Liver (tissue), 9 donors: ENCODE measurements around the gene ACCSL. TPM values are rescaled to one million over a fixed set of nuclear protein-coding genes. Genes with fewer than 3 reads are reported as not detected.

Source experiments
- DNase-seq: peaks from one replicate; pipeline ENCODE4 v3.0.0-alpha.2; 2017; ENCODE audit warnings: low spot score
- H3K27ac ChIP-seq, 2 donors: one replicate each; pipeline ENCODE4 v1.7.0; 2013; ENCODE audit warnings: inconsistent platforms in 2 of 2, low read length in 2 of 2, control low read depth in 1 of 2, low read depth in 1 of 2, mild to moderate bottlenecking in 1 of 2
- H3K27me3 ChIP-seq, 4 donors: one replicate each; pipeline versions ENCODE4 v1.6.1 to v1.7.0; 2013; ENCODE audit warnings: low read length in 3 of 4, inconsistent platforms in 1 of 4, mild to moderate bottlenecking in 1 of 4, moderate library complexity in 1 of 4; ENCODE audit not compliant: control insufficient read depth in 4 of 4, insufficient read depth in 4 of 4
- H3K36me3 ChIP-seq, 4 donors: one replicate each; pipeline versions ENCODE4 v1.6.1 to v1.7.0; 2013; ENCODE audit warnings: low read length in 3 of 4, mild to moderate bottlenecking in 3 of 4, low read depth in 1 of 4, moderate library complexity in 1 of 4; ENCODE audit not compliant: control insufficient read depth in 4 of 4, insufficient read depth in 3 of 4
- H3K4me1 ChIP-seq, 4 donors: one replicate each; pipeline versions ENCODE4 v1.6.1 to v1.7.0; 2013; ENCODE audit warnings: low read length in 3 of 4, mild to moderate bottlenecking in 3 of 4, moderate library complexity in 1 of 4; ENCODE audit not compliant: control insufficient read depth in 4 of 4, insufficient read depth in 4 of 4
- H3K4me3 ChIP-seq, 3 donors: one replicate each; pipeline versions ENCODE4 v1.6.1 to v1.7.0; 2013; ENCODE audit warnings: low read length in 3 of 3, control low read depth in 1 of 3, low read depth in 1 of 3, mild to moderate bottlenecking in 1 of 3
- H3K9ac ChIP-seq, 2 donors: one replicate each; pipeline ENCODE4 v1.7.0; 2013; ENCODE audit warnings: low read length in 2 of 2, mild to moderate bottlenecking in 2 of 2, moderate library complexity in 2 of 2, control low read depth in 1 of 2, low read depth in 1 of 2
- H3K9me3 ChIP-seq, 4 donors: one replicate each; pipeline versions ENCODE4 v1.6.1 to v1.7.0; 2013; ENCODE audit warnings: low read length in 3 of 4; ENCODE audit not compliant: control insufficient read depth in 4 of 4
- ATF3 ChIP-seq: IDR thresholded peaks from 2 replicates; pipeline ENCODE4 v1.6.1; 2016; ENCODE audit warnings: antibody characterized with exemption
- CTCF ChIP-seq: fragments of 150-350 bp; IDR thresholded peaks from 2 replicates; pipeline ENCODE4 v1.5.1; 2017; ENCODE audit warnings: improper control_type of control experiment, low read depth, low read length; ENCODE audit not compliant: missing input control
- EGR1 ChIP-seq, 2 donors: IDR thresholded peaks; 2 replicates each; pipeline ENCODE4 v1.6.1; 2016 to 2018; ENCODE audit warnings: antibody characterized with exemption in 2 of 2, low read depth in 2 of 2
- FOXA1 ChIP-seq: IDR thresholded peaks from 2 replicates; pipeline ENCODE4 v1.6.1; 2016; ENCODE audit warnings: antibody characterized with exemption
- FOXA2 ChIP-seq: IDR thresholded peaks from 2 replicates; pipeline ENCODE4 v1.6.1; 2016; ENCODE audit warnings: antibody characterized with exemption
- GABPA ChIP-seq, 2 donors: IDR thresholded peaks in 1 of 2; conservative IDR thresholded peaks in 1 of 2; 2 replicates each; pipeline ENCODE4 v1.6.1; 2016; ENCODE audit warnings: antibody characterized with exemption in 2 of 2, mild to moderate bottlenecking in 1 of 2, moderate library complexity in 1 of 2
- HNF4A ChIP-seq, 2 donors: conservative IDR thresholded peaks; 2 replicates each; pipeline ENCODE4 v1.6.1; 2016; ENCODE audit warnings: antibody characterized with exemption in 2 of 2, mild to moderate bottlenecking in 2 of 2
- HNF4G ChIP-seq: IDR thresholded peaks from 2 replicates; pipeline ENCODE4 v1.6.1; 2016; ENCODE audit warnings: antibody characterized with exemption
- JUND ChIP-seq, 2 donors: IDR thresholded peaks; 2 replicates each; pipeline ENCODE4 v1.6.1; 2016; ENCODE audit warnings: antibody characterized with exemption in 2 of 2
- NR2F2 ChIP-seq: IDR thresholded peaks from 2 replicates; pipeline ENCODE4 v1.6.1; 2016; ENCODE audit warnings: antibody characterized with exemption
- RAD21 ChIP-seq, 2 donors: IDR thresholded peaks; 2 replicates each; pipeline ENCODE4 v1.6.1; 2016; ENCODE audit warnings: antibody characterized with exemption in 2 of 2, mild to moderate bottlenecking in 2 of 2
- RXRA ChIP-seq, 2 donors: IDR thresholded peaks; 2 replicates each; pipeline ENCODE4 v1.6.1; 2017 to 2018; ENCODE audit warnings: antibody characterized with exemption in 2 of 2, mild to moderate bottlenecking in 1 of 2
- SP1 ChIP-seq: IDR thresholded peaks from 2 replicates; pipeline ENCODE4 v1.6.1; 2018; ENCODE audit warnings: antibody characterized with exemption, mild to moderate bottlenecking
- TAF1 ChIP-seq: conservative IDR thresholded peaks from 2 replicates; pipeline ENCODE4 v1.6.1; 2016; ENCODE audit warnings: antibody characterized with exemption, mild to moderate bottlenecking
- YY1 ChIP-seq: IDR thresholded peaks from 2 replicates; pipeline ENCODE4 v1.6.1; 2016; ENCODE audit warnings: antibody characterized with exemption, mild to moderate bottlenecking
- WGBS: extraction: QIAGEN DNeasy Blood & Tissue Kit; methylation state at CpG from one replicate; pipeline ENCODE4 v1.1.7; 2013; 5-methylcytosine and 5-hydroxymethylcytosine counted together
- polyA plus RNA-seq, 2 donors: library from polyadenylated mRNA; stranded (reverse) in 1 of 2; unstranded in 1 of 2; fragments of 200-250 nt in 1 of 2; fragments of >200 nt in 1 of 2; fragmentation: Nextera tagmentation in 1 of 2; extraction: Ambion mirVana in 1 of 2; gene quantifications; one replicate each; pipeline versions ENCODE4 v1.2.1 to v1.2.3, GENCODE V29; 2013 to 2015
- total RNA-seq, 2 donors: library from RNA; depleted of rRNA; stranded (reverse); fragments of >200 nt; gene quantifications; one replicate each; pipeline ENCODE4 v1.2.3, GENCODE V29; 2014
- TF ChIP-seq, protein P1 (sequence below): IDR thresholded peaks from 2 replicates; pipeline ENCODE4 v1.6.1; 2016; ENCODE audit warnings: antibody characterized with exemption
- TF ChIP-seq, protein P2 (sequence below): IDR thresholded peaks from 2 replicates; pipeline ENCODE4 v1.6.1; 2016; ENCODE audit warnings: antibody characterized with exemption
- TF ChIP-seq, protein P3 (sequence below): IDR thresholded peaks from 2 replicates; pipeline ENCODE4 v1.6.1; 2016; ENCODE audit warnings: antibody characterized with exemption, mild to moderate bottlenecking
- donor health status: healthy.
- donor health status: healthy.
- donor health status: healthy.
- donor health status: healthy.
- donor health status: healthy.

ACCSL gene
- total and polyA plus RNA-seq, 4 donors, result 0.09 TPM; not detected in 3

DNA sequence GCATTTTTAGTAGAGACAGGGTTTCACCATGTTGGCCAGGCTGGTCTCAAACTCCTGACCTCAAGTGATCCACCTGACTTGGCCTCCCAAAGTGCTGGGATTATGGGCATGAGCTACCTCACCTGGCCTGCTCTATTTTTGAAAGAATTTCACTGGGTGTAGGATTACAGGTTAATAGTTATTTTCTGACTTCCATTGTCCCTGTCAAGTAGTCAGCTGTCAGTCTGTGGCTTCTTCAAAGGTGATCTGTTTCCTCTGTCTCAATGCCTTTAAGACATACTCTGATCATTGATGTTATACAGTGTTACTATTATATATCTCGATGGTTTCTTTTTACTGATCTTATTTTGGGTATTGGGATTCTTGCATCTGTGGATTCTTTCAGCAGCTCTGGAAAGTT lies 37.5 kb downstream of the ACCSL start:
- TF ChIP-seq CTCF, result no peak
- no peak for TF ChIP-seq TAF1
- no peak for TF ChIP-seq NR2F2
- TF ChIP-seq GABPA (IDR thresholded peaks at IDR 0.05 in 1 of 2, conservative IDR thresholded peaks at IDR 0.05 in 1 of 2), result no peak
- no peak for TF ChIP-seq YY1
- TF ChIP-seq, protein P1, sequence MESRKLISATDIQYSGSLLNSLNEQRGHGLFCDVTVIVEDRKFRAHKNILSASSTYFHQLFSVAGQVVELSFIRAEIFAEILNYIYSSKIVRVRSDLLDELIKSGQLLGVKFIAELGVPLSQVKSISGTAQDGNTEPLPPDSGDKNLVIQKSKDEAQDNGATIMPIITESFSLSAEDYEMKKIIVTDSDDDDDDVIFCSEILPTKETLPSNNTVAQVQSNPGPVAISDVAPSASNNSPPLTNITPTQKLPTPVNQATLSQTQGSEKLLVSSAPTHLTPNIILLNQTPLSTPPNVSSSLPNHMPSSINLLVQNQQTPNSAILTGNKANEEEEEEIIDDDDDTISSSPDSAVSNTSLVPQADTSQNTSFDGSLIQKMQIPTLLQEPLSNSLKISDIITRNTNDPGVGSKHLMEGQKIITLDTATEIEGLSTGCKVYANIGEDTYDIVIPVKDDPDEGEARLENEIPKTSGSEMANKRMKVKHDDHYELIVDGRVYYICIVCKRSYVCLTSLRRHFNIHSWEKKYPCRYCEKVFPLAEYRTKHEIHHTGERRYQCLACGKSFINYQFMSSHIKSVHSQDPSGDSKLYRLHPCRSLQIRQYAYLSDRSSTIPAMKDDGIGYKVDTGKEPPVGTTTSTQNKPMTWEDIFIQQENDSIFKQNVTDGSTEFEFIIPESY, result no peak
- TF ChIP-seq RAD21 (IDR thresholded peaks at IDR 0.05), result no peak
- TF ChIP-seq, protein P2, sequence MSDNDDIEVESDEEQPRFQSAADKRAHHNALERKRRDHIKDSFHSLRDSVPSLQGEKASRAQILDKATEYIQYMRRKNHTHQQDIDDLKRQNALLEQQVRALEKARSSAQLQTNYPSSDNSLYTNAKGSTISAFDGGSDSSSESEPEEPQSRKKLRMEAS, result no peak
- TF ChIP-seq HNF4A (conservative IDR thresholded peaks at IDR 0.05), result no peak
- TF ChIP-seq SP1, result no peak
- no peak for TF ChIP-seq FOXA1
- TF ChIP-seq HNF4G, result no peak
- TF ChIP-seq ATF3, result no peak
- TF ChIP-seq, protein P3, sequence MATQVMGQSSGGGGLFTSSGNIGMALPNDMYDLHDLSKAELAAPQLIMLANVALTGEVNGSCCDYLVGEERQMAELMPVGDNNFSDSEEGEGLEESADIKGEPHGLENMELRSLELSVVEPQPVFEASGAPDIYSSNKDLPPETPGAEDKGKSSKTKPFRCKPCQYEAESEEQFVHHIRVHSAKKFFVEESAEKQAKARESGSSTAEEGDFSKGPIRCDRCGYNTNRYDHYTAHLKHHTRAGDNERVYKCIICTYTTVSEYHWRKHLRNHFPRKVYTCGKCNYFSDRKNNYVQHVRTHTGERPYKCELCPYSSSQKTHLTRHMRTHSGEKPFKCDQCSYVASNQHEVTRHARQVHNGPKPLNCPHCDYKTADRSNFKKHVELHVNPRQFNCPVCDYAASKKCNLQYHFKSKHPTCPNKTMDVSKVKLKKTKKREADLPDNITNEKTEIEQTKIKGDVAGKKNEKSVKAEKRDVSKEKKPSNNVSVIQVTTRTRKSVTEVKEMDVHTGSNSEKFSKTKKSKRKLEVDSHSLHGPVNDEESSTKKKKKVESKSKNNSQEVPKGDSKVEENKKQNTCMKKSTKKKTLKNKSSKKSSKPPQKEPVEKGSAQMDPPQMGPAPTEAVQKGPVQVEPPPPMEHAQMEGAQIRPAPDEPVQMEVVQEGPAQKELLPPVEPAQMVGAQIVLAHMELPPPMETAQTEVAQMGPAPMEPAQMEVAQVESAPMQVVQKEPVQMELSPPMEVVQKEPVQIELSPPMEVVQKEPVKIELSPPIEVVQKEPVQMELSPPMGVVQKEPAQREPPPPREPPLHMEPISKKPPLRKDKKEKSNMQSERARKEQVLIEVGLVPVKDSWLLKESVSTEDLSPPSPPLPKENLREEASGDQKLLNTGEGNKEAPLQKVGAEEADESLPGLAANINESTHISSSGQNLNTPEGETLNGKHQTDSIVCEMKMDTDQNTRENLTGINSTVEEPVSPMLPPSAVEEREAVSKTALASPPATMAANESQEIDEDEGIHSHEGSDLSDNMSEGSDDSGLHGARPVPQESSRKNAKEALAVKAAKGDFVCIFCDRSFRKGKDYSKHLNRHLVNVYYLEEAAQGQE, result no peak
- TF ChIP-seq EGR1 (IDR thresholded peaks at IDR 0.05; ENCODE audit: low read depth in 2 of 2), result no peak
- TF ChIP-seq JUND (IDR thresholded peaks at IDR 0.05), result no peak
- no peak for TF ChIP-seq FOXA2
- no peak for TF ChIP-seq RXRA (IDR thresholded peaks at IDR 0.05)
- peaks cover 2 to 17% (median 6%) of the 10 kb centered on the region in 4 donors for H3K36me3 ChIP-seq
- H3K27ac ChIP-seq, result no peak overlapping the region
- no peaks in the 10 kb centered on the region for H3K27me3 ChIP-seq
- no peaks in the 10 kb centered on the region for H3K9me3 ChIP-seq
- 97% methylated on average over 1 of the region's 1 CpG for WGBS
- no peak overlapping the region for H3K9ac ChIP-seq
- H3K4me1 ChIP-seq, result no peaks in the 10 kb centered on the region
- DNase-seq, result no peak
- H3K4me3 ChIP-seq, result no peak overlapping the region
